ENCODE measurements around the gene LEFTY1.
"Not testable (repeated sequence)": the region's sequence is repeated elsewhere in the genome, so short reads cannot be mapped to it uniquely, and the experiment has no call there.

Gene LEFTY1

DNA sequence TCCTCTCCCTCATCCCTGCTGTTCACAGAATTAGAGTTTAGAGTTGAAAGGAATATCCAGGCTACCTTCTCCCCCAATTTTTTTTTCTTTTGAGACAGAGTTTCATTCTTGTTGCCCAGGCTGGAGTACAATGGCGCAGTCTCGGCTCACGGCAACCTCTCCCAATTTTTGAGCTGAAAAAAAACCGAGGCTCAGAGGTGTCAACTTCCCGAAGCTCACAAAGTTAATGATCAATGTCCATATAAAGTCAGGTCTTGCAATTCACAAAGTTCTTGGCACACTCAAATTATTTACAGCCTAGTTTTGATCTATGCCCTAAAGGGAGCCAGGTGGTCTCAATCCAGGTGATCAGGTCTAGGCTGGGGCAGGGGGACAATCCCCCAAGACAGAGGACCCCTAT is 797 bp upstream of the LEFTY1 start:
- FAIRE-seq (no peak), DNase-seq (ENCODE audit: insufficient read length, low spot score) (no peak)

DNA sequence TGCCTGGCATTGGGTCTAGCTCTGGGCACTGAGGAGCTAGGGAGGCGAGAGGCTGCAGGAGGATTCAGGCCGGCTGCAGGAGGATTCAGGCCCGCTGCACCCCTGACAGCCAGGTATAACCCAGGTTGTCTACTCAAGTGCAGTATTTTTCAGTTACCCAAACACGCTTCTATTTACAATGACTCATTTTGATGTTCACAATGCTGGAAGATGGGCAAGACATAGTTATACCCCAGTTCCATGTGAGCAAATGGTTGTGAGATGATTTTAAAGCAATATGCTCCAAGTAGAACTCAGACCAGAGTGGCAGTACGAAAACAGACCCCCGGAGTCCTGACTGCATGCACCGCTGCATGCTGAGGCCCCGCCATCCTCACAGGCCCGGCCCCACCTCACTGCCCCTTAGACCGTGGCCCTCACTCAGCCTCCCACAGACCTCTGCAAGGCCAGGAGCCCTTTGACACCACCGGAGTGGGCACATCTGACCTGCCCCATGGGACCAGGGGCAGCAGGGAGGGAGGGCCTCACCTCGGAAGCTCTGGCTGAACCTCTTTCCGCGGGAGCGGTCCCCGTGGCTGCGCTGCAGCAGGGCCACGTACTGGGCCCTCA is 553 bp downstream of the LEFTY1 start:
- FAIRE-seq (no peak), DNase-seq (ENCODE audit: insufficient read length, low spot score) (no peak)

DNA sequence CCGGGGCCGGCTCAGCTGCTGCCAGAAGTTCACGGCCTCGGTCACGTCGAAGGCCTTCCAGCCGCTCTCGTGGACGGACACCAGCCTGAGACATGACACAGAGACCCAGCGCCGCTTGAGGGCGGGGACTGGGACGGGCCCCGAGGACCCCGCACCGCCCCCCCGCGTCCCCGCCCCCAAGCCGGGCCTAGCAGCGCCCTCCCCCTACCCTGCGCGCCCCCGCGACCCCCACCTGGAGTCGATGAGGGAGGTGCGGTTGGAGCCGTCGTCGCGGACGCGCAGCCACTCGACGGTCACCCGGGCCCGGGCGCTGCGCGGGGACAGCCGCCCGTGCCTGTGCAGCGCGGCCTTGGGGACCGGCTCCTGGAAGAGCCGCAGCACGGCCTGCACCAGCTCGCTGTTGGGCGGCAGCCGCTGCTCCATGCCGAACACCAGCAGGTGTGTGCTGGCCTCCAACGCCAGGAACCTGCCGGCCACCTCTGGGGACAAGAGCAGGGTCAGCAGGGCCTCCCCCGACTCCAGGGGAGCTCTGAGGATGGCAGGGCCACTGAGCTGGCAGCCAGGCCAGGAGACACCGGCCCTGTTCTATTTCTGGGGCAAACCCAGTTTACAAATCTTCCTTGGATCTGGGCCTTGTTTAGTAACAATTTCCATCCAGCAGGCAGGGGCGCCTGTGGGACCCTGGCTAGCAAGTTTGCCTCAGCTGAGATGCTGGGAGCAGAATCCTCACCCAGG is 1.2 kb downstream of the LEFTY1 start:
- not testable (repeated sequence) for DNase-seq (ENCODE audit: insufficient read length, low spot score); FAIRE-seq

DNA sequence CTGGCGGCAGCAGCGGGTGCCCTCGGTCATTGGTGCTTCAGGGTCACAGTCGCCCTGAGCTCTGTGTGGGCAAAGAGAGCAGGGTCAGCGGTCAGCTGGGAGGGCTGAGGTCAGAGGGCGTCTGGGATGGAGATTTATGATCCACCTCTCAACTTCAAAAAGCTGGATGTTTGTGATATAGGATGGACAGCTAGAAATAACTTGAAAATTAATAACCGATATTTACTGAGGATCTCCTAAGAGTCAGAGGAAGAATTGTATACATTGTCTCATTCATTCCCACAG is 2.0 kb downstream of the LEFTY1 start:
- DNase-seq (ENCODE audit: insufficient read length, low spot score) (no peak), FAIRE-seq (no peak)

DNA sequence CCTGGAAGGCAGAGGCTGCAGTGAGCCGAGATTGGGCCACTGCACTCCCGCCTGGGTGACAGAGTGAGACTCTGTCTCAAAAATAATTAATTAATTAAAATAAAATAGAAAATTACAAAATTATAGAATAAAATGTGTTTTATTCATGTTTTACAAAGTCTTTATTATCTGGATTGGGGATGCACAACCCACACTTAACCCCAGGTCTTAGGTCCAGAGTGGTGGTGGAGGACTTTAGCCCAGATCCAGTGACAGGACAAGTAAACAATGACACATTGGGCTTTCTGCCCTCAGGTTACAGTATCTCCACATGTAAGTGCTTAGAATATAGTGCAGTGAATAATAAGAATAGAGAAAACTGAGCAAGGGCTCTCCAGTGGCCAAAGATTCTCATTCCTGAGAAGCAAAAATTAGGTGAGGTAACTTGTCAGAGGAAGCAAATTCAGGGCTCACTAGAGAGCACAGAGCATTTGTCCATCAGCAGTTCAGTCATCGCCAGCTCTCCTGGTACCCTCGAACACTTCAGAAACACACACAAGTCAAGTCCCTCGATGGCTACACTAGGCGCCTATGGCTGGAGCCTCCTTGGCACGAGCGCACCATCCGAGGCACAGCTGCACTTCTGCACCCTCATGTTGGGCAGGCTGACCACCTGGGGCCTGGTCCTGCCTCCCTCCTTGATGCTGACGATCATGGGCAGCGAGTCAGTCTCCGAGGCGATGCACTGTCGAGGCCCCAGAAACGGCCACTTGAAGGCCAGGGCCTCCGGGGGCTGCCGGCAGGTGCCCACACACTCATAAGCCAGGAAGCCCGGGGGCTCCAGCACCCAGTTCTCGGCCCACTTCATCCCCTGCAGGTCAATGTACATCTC is 2.6 kb downstream of the LEFTY1 start:
- DNase-seq (ENCODE audit: insufficient read length, low spot score) (no peak), FAIRE-seq (no peak)

DNA sequence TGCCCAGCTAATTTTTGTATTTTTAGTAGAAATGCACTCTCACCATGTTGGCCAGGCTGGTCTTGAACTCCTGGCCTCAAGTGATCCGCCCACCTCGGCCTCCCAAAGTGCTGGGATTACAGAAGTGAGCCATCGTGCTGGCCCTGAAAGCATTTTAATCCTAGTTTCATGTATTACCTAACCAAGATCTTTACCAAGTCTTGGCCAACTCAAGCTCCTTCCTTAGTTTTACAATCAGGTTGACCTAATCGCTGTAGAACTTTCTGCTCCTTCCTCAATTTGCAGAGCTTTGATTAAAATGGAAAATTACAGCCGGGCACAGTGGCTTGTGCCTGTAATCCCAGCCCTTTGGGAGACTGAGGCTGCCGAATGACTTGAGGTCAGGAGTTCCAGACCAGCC is 3.6 kb downstream of the LEFTY1 start:
- no peak for FAIRE-seq
- DNase-seq (ENCODE audit: insufficient read length, low spot score): no peak

DNA sequence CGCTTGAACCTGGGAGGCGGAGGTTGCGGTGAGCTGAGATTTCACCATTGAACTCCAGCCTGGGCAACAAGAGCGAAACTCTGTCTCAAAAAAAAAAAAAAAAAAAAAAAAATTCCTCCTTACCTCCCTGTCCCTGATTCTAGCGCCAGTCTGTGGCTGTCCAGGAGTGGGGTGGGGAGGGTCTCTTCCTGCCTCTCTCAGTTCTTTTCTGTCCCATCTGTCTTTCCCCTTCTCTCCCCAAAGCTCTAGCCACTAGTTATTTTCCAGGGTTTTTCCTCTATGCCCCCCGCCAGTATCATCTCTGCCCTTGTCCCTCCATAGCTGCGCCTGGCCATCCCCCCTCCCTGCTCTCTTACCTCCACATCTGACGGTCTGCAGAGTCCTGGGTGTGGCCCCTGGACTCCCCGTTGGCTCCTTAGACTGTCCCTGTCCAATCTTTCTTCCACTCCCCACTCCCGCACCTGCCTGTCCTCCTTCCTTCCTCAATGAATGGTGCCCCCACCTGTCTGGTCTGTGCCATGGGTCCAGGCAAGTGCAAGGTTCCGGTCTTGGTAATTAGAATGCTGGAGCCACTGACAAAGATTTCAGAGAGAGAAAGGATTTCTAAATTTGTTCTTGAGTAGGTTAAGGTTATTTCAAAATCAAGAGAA is 5.2 kb downstream of the LEFTY1 start:
- FAIRE-seq: no peak
- no peak for DNase-seq (ENCODE audit: insufficient read length, low spot score)

DNA sequence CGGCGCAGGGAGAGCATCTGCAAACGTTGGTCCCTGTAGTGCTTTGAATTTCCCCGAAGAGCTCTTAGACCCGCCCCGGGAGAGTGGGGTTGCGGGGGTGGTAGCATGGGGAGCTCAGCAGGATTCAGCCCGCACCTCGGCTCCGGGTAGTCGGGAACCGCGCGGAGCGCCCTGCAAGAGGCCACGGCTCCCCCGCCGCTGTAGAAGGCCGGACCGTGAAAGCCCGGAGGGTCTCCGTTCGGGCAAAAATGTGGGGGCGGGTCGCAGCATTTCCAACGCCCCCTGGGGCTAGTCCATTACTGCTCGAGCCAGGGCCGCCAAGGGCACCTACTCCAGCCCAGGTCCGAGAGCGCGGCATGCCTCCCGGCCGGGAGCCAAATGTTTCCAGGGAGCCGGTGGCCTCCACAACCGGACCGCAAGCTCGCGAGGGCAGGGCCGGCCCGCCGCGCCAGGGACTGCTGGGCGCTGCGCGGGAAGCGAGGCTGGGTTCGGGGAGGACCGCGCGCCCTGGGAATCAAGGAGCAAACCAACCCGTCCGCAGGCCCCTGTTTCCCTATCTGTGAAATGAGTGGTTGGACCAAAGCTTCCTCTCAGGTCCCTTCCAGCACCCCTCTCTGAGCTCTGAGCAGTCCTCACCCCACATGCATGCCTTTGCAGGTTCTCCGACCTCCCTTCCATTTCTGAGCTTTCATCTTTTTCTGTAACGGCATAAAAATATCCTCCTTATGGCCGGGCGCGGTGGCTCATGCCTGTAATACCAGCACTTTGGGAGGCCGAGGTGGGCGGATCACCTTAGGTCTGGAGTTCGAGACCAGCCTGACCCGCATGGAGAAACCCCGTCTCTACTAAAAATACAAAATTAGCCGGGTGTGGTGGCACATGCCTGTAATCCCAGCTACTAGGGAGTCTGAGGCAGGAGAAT is 6.0 kb downstream of the LEFTY1 start:
- DNase-seq (ENCODE audit: insufficient read length, low spot score) (peak; percentile 53), FAIRE-seq (no peak)

DNA sequence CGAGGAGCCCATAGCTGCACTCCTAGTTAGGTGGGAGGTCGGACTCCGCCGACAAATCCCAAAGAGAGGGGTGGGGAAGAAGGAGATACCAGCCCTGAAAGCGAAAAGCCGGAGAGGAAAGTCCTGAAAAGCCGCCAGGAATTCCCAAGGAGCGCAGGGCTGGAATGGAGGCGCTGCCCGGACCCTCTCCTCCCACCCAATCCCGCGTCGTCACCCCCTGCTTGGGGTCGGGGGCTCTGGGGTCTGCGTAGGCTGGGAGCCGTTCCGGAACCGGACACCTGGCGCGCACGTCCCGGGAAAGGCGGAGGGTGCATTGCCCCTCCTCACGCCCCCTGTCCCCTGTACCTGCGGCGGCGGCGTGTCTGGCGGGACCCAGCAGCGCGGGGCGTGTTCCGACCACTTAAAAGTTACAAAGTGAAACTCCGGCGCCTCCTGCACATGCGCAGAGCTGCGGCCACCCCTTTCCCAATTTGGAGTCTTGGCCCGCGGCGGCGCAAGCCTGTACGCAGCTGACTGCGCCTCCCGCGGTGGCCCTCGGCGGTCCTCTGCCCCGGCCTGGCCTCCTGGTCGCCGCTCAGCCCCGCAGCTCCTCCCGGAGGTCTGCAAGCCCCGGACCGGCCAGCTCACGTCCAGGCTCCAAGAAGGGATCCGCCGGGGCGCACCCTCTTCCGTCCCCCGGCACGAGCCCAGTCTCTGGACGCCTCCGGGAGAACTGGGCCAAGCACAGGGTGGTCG is 6.8 kb downstream of the LEFTY1 start, which contains the start of gene TMEM63A:
Gene TMEM63A, minus strand, starts transcription at position 422 of the 735 bp plus-strand sequence. CDS start 4,800 bp downstream, outside the sequence.
- DNase-seq (ENCODE audit: insufficient read length, low spot score) (peak; percentile 95), FAIRE-seq (no peak)

DNA sequence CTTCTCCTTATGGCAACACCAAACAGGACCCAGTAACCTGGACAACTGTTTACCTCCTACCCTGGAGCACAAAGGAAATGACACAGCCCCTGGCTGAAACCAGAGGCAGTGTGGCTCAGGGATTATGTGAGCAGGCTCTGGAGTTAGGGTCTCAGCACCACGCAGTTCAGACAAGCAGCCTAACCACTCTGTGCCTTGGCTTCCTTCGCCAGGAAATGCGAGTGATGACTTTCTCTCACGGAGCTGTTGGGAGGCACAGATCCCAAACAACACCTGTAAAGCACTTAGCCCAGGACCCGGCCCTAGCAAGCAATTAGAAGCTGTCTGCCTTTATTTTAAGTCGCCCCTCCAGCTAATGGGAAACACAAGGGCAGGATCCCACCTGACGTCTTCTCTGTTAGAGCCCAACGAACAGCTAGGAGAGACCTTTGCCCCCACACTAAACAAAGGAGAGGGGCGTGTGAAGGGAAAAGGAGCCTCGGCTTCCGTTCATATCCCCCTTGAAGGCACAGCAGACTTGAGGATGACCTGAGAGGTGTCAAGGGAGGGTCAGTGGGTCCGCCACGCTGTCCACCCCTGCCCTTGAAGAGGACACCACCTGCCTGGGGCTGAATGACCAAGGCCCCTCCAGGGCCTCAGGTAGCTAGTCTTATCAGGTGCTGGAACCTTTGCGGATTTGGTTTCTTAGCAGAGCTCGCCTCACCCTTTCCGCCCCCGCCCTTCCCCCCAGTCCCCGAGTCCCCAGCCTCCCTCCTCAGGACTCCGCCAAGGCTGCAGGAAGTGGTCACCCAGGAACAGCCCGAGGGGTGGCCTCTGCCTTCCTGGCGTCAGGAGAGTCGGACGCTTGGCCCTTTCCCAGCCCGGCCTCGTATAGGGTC is 7.6 kb downstream of the LEFTY1 start:
- DNase-seq (ENCODE audit: insufficient read length, low spot score) (peak; percentile 77), FAIRE-seq (no peak)

DNA sequence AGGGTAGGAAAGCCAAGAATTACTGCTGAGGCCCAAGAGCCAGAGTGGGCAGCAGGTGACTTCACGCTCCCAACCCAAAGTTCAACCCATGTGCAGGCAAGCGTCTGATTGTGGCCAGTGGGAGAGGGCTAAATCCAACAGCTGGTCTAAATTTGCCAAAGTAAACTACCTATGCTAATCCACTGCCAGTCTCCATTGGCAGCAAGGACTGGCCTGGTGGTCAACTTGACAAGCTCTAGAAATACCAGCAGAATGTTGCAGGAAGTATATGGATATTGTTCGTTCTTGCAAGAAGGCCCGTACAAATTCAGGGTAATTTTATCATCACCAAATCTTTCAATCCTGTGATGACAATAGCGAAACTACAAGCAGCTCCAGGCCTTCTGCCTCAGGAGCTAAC is 8.3 kb downstream of the LEFTY1 start:
- DNase-seq (ENCODE audit: insufficient read length, low spot score) (no peak), FAIRE-seq (no peak)

DNA sequence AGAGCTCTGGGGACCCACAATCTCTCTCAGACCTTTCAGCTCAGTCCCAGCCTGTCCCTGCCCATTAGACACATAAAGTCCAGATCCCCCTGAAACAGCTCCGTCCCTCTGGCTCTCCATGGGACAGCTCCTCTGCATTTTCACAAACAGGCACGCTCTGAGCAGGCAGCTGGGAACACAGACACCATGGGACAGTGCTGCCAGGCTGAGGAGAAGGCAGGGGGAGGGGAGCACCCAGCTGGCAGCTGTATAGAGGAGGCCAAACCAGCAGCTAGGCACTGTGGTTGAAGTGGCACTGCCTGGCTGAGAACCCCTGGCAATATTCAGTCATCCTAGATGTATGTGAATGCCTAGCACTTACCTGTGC is 8.7 kb downstream of the LEFTY1 start:
- FAIRE-seq: no peak
- DNase-seq (ENCODE audit: insufficient read length, low spot score): no peak

DNA sequence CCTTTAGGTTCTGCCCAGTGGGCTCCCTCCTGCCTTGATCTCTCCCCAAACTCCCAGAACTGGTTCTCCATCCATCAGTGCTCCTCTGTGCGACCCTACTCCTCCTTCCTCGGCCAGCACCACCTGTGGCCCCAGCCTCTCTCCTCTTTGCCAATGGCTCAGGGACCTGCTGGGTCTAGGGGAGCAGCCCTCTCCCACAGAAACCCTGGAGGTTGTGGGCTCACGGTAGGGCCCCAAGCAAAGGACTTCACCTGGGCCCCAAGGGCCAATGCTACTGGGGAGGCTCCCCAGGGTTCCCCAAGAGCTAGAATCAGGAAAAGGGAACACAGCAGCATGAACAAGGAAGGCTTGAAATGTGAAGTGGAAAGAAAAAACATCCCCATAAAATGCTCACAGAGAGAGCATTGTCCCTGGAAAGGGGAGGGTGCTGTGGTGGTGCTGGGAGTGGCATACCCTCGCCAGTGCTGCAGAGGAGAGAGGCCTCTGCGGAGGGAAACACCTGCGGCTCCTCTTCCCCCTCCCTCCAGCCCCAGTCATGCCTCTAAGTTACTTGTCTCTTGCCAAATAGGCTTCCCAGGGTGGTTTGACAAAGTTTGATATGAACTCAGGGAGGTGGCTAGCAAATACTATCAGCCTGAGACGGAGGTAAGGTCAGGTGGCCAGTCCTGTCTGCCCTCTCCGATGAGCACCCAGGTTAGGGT is 9.3 kb downstream of the LEFTY1 start:
- DNase-seq (ENCODE audit: insufficient read length, low spot score): no peak
- FAIRE-seq: no peak

DNA sequence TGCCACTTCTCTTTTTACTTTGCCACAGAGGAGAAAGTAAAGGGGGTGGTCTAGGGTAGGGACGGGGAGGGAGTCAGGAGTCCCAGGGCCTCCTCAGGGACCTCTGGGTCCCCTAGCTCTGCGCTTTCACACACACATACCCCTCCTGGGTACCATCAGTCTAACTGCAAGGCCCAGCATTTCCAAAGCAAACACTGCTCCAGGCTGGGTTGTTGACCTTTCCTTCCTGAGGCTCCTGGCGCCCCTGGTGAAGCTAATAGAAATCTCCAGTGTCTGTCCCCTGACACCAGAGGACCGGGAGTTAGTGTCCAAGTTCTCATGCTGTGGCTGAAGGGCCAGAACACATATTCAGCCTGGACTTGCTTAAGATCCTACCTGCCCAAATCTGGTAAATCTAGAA is 10.7 kb downstream of the LEFTY1 start:
- FAIRE-seq: no peak
- no peak for DNase-seq (ENCODE audit: insufficient read length, low spot score)

DNA sequence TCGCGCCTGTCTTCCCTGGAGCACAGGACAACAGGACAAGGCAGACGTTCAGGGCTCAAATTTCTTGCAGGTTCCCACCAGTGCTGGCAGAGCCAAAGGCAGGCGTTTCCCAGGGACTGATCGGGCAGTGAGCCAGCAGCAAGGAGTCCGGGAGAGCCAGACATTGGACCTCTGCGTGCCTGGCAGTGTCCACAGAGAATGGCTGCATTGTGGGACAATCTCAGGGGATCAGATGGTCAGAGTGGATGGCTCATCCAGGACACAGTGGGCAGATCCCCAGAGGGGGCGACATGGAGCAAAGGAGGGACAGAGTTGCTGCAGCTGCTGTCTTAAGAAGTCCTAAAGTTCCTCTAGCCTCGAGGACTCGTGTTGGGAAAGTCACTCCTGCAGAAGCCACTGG is 11.4 kb downstream of the LEFTY1 start:
- no peak for FAIRE-seq
- peak; percentile 48 for DNase-seq (ENCODE audit: insufficient read length, low spot score)

DNA sequence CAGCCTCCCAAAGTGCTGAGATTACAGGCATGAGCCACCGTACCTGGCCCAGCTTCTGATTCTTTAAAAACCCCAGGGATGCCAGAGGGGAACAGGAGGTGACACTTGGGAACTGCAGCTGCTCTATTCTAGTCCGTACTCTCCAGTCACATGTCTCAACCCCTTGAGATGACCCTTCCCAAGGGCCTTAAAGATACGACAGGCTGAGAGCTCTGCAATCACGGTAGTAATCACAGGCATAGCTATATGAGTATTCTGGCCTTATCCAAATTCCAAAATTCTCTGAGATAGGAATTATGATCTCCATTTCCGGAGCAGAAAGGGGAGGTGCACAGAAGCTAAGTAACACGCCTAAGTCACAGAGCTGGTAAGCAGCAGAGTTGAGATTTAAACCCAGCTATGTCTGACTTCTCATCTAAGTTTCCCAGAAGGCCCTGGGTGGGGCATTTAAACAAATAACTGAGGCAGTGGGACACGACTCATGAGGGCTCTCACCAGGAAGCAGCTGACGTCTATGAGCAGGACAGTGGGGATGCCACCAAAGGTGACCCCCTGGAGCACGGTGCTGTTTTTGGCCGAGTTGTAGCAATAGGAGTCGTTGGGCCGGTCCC is 11.9 kb downstream of the LEFTY1 start:
- no peak for DNase-seq (ENCODE audit: insufficient read length, low spot score)
- FAIRE-seq: no peak

DNA sequence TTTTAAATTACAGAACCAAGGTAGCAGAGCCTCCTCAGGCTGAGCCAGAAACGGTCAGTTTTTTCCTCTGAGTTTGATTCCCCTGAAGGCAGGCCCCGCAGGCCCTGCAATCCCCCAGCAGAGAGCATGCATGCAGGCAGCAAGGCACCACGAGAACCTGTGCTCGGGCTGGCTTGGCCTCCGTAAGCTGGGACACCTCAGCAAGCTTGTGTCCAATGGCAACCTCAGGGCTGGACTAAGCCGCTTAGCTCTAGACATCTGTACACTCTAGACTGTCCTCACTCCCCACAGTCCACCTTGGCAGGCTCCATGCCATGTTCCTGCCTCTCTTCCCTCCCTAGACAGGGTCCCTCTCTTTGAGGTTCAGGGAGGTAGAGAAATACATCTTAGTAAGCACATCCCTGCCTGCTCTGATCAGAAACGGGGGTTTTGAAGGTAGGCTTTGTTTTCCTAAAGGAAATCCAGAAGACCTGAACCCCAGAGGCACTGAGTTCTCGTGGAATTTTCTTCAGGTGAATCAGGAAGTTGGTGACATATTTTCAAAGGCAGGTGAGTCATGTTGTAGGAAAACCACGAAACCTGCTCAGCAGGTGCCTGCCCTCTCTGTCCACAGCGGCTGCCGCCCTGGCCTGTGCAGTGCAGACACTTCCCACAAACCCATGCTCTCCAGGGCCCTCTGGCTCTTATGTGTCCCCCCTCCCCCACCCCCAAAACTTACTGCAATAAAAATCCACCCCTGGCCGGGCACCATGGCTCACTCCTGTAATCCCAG is 13.7 kb downstream of the LEFTY1 start:
- FAIRE-seq (no peak), DNase-seq (ENCODE audit: insufficient read length, low spot score) (no peak)

Measured in HTR-8/SVneo (cell line).